ENCODE measurements around the gene AP1S3.
"Not testable (repeated sequence)": the region's sequence is repeated elsewhere in the genome, so short reads cannot be mapped to it uniquely, and the experiment has no call there.

AP1S3 gene

DNA sequence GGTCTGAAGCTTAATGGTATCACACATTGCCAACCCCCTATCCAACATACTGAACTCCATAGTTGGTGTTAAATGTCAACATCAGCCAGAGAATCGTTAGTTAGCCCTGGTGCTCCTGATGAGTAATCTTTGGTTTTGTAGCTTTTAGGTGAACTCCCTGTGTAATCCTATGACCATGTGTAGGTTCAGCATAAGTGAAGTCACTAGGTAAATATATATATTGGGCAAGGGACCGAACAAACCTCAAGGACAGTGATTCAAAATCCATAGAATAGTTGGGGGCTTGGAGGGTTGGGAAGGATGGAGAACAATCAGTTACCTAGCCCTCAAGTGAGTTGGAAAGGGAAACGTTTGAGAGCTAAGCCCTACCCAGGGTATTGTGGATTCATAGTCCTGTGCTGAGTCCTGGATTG lies 16.0 kb upstream of the AP1S3 start:
- no peak for DNase-seq (ENCODE audit: low read depth, low spot score)

GRCh38 chr2:223852281-223852795 lies 15.0 kb upstream of the AP1S3 start:
- no peak for DNase-seq (ENCODE audit: low read depth, low spot score)

GRCh38 chr2:223847410-223847809 lies 10.0 kb upstream of the AP1S3 start:
- no peak for DNase-seq (ENCODE audit: low read depth, low spot score)

- no peak for DNase-seq (ENCODE audit: low read depth, low spot score)
These were observed 9.1 kb upstream of the AP1S3 start for GRCh38 chr2:223846515-223846914.

- DNase-seq (ENCODE audit: low read depth, low spot score), result no peak
These were observed 4.2 kb upstream of the AP1S3 start for GRCh38 chr2:223841436-223842190.

DNA sequence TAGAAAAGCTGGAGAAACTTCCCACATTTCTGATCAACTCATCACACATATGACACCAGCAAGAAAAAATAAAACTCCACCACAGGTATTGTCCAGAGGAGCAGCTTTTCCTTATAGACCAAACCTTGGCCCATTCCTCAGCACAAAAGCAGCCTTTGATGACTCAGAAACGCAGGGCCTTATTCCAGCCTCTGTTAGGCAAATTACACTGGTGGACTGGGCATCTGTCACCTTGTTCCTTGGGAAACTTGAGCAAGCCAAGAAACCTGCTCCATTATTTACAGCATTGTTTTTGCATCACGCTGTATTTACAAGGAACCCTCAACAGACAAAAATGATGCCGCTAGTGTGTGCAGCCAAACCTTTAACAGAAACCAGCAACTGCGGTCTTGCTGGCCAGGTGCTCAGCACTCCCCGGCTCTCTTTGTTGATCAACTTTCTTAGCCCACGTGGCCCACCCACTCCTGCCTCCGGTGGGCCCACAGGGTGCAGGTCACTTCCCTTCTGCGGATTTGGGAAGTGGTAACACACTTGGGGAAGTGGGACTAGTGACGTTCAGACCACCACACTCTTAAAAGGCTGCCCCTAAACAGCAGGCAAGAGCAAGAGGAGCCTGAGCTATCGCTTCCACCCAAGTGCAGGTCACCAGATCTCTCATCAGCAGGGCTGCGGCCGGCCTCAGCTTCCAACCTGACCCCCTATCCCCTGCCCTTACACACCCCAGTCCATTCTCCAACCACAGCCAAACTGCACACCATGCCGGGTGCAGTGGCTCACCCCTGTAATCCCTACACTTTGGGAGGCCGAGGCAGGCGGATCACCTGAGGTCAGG lies 1.5 kb downstream of the AP1S3 start:
- DNase-seq (ENCODE audit: low read depth, low spot score), result no peak

- no peak for DNase-seq (ENCODE audit: low read depth, low spot score)
These were observed 3.0 kb downstream of the AP1S3 start for GRCh38 chr2:223834431-223834830.

GRCh38 chr2:223832241-223832903 lies 5.0 kb downstream of the AP1S3 start:
- DNase-seq (ENCODE audit: low read depth, low spot score), result no peak

DNA sequence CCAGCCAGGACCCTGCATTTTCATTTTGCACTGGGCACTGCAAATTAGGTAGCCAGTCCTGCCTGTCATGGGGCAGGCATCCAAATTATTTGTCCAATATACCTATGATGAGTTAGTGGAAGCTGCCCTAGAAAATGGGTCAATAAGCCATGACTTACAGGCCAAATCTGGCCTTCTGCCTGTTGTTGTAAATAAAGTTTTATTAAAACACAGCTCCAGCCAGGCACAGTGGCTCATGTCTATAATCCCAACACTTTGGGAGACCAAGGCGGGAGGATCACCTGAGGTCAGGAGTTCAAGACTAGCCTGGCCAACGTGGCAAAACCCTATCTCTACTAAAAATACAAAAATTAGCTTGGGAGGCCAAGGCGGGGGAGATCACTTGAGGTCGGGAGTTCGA lies 8.3 kb downstream of the AP1S3 start:
- DNase-seq (ENCODE audit: low read depth, low spot score), result no peak

GRCh38 chr2:223828314-223828713 lies 9.1 kb downstream of the AP1S3 start:
- no peak for DNase-seq (ENCODE audit: low read depth, low spot score)

- no peak for DNase-seq (ENCODE audit: low read depth, low spot score)
These were observed 10.4 kb downstream of the AP1S3 start for GRCh38 chr2:223826995-223827394.

DNA sequence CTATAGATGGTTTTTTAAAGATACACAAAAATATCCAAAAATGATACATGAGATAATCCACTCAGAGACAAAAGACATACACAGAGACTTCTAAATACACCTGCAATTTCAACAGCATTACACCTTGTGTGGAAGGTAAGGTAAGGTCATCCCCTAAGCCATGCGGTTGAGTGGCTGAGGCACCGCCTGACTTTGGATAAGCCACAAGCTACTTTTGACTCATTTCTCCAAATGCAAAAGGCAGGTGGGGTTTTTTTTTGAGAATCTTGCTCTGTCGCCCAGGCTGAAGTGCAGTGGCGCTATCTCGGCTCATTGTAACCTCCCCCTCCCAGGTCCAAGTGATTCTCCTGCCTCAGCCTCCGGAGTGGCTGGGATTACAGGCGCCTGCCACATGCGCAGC lies 13.1 kb downstream of the AP1S3 start:
- DNase-seq (ENCODE audit: low read depth, low spot score), result no peak

DNA sequence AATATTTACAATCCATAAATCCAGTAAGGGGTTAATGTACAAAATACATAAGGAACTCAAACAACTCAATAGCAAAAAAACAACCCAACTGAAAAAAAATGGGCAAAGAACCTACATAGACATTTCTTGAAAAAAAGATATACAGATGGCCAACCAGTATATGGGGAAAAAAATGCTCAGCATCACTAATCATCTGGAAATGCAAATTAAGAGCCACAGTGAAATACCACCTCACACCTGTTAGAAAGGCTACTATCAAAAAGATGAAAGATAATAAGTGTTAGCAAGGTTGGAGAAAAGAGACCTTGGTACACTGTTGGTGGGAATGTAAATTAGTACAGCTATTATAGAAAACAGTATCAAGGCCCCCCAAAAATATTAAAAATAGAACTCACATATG lies 14.6 kb downstream of the AP1S3 start:
- DNase-seq (ENCODE audit: low read depth, low spot score), result no peak

DNA sequence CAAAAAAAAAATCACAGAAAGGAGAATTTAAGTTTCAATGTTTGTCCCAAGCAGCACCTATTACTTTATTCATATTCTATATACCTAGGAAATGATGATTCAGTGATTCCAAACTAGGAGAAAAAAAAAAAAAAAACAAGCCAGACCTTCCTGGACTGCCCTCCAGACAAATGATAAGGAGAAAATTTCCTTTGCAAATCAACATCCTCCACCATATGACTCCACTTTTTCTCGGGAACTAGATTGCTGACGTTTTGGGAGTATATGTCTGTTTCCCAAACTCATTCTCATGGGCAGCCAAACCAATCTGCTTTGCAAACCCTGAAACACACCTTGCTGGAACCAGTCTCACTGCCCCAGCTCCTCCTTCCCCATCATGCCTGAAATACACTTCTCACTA lies 16.8 kb downstream of the AP1S3 start:
- DNase-seq (ENCODE audit: low read depth, low spot score), result no peak

- no peak for DNase-seq (ENCODE audit: low read depth, low spot score)
These were observed 17.5 kb downstream of the AP1S3 start for GRCh38 chr2:223819891-223820290.

- no peak for DNase-seq (ENCODE audit: low read depth, low spot score)
These were observed 21.4 kb downstream of the AP1S3 start for GRCh38 chr2:223815884-223816570.

DNA sequence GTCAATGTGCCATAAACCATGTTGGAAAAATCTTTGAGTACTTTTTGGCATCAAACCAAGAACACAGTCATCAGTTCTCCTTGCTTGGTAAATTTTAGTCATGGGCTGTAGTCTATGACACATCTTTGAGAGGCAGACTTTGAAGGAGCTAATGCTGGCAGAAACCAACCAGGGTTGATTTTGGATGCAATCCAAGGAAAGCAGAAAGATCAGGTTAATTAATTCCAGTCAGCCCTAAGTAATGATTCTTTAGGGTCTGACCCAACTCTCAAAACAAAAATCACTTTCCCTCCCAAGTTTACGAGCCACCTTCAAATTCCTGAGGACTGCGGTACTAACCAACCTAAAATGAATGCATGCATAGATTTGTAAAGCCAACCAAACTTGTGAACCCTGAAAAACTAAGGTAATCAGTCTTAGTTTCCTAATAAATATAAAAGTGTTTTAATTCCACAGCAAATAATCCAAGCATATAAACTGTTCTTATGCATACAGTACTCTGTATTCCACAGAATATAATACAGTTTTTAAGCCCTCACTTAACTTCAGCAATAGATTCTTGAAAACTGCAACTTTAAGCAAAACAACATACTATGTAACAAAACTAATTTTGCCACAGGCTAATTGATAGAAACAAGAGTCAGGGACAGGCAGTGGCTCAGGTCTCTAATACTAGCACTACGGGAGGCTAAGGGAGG lies 22.0 kb downstream of the AP1S3 start:
- DNase-seq (ENCODE audit: low read depth, low spot score), result no peak

DNA sequence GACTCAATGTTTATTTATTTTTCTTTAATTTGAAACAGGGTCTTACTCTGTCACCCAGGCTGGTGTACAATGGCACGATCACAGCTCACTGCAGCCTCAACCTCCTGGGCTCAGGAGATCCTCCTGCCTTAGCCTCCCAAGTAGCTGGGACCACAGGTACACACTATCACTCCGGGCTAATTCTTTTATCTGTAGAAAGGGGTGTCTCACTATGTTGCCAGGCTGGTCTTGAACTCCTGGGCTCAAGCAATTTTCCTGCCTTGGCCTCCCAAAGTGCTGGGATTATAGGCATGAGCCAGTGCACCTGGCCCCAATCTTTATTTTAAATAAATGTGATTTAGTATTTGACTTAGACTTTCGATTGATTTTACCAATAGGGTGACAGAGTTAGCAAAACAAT lies 22.6 kb downstream of the AP1S3 start:
- not testable (repeated sequence) for DNase-seq (ENCODE audit: low read depth, low spot score)

- DNase-seq (ENCODE audit: low read depth, low spot score), result no peak
These were observed 24.1 kb downstream of the AP1S3 start for GRCh38 chr2:223813329-223813728.

GRCh38 chr2:223811757-223812156 lies 25.6 kb downstream of the AP1S3 start:
- no peak for DNase-seq (ENCODE audit: low read depth, low spot score)

- DNase-seq (ENCODE audit: low read depth, low spot score), result no peak
These were observed 32.4 kb downstream of the AP1S3 start for GRCh38 chr2:223805008-223805407.

Measured in activated naive CD8-positive, alpha-beta T cell treated with anti-CD3 and anti-CD28 coated beads, Interleukin-2, amount 50 U/mL, for 16 hours (primary cell).